Measurements from ENCODE around the gene CATSPERE. TPM values are rescaled to one million over a fixed set of nuclear protein-coding genes. Genes with fewer than 3 reads are reported as not detected.
A peak's percentile ranks its signal among the peaks of the same experiment; 100 is the strongest.

CATSPERE gene, protein sequence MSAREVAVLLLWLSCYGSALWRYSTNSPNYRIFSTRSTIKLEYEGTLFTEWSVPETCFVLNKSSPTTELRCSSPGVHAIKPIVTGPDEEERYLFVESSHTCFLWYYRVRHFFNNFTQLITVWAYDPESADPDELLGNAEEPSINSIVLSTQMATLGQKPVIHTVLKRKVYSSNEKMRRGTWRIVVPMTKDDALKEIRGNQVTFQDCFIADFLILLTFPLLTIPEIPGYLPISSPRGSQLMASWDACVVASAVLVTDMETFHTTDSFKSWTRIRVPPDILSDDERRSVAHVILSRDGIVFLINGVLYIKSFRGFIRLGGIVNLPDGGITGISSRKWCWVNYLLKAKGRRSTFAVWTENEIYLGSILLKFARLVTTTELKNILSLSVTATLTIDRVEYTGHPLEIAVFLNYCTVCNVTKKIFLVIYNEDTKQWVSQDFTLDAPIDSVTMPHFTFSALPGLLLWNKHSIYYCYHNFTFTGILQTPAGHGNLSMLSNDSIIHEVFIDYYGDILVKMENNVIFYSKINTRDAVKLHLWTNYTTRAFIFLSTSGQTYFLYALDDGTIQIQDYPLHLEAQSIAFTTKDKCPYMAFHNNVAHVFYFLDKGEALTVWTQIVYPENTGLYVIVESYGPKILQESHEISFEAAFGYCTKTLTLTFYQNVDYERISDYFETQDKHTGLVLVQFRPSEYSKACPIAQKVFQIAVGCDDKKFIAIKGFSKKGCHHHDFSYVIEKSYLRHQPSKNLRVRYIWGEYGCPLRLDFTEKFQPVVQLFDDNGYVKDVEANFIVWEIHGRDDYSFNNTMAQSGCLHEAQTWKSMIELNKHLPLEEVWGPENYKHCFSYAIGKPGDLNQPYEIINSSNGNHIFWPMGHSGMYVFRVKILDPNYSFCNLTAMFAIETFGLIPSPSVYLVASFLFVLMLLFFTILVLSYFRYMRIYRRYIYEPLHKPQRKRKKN
- total RNA-seq = 1 to 10 TPM in 1 of 4 donors, under 1 TPM in 3; 0.45 to 1.4 (median 0.55) TPM

DNA sequence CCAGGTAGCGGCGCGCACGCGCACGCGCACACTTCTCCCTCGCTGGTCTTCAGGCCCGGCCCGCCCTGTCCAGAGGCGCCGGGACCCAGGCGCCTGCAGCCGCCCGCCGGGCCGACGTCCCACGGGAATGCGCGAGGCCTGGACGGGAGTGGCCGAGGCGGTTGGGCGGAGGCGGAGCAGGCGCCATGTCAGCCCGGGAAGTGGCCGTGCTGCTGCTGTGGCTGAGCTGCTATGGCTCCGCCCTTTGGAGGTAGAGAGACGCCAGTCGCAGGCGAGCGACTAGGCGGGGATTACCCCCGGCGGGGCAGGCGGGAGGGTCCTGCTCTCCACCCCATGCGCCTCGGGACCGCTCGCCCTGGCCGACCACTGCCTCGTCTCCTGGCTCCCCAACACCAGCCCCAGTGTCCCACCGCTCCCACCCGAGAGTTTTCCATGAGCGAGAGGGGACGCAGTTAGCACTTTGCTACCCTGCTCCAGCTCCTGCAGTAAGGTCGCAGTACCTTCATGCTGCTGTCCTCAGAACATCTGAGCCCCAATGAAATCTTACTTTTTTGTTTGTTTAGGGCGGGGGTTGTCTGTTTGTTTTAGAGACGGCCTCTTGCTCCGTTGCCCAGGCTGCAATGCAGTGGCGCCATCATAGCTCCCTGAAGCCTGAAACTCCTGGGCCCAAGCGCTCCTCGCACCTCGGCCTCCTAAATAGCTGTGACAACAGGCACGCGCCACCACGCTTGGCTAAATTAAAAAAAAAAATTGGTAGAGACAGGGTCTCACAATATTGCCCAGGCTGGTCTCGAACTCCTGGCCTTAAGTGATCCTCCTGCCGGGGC lies at the start of gene CATSPERE:
Gene CATSPERE, plus strand, starts transcription at position 29 of the 827 bp plus-strand sequence. Its CDS starts 157 bp downstream, at position 186.
- peaks cover 10% of the 10 kb centered on the region for H3K4me1 ChIP-seq
- no peaks in the 10 kb centered on the region for H3K9me3 ChIP-seq
- TF ChIP-seq POLR2AphosphoS5 (IDR thresholded peaks at IDR 0.05) (peak in 1 of 3 donors; percentile 23), EP300 (IDR thresholded peaks at IDR 0.05) (no peak), POLR2A (IDR thresholded peaks at IDR 0.05) (peak in 1 of 2 donors; percentile 64)
- H3K36me3 ChIP-seq = no peaks in the 10 kb centered on the region
- peak within 1 kb of the TSS; percentile 90 for H3K27ac ChIP-seq
- H3K27me3 ChIP-seq = no peaks in the 10 kb centered on the region
- DNase-seq (ENCODE audit: low spot score in 2 of 2) = peak; percentile 89 to 93
- 27% methylated on average over 39 of the region's 61 CpGs for WGBS
- peak within 1 kb of the TSS; percentile 55 for H3K4me3 ChIP-seq

DNA sequence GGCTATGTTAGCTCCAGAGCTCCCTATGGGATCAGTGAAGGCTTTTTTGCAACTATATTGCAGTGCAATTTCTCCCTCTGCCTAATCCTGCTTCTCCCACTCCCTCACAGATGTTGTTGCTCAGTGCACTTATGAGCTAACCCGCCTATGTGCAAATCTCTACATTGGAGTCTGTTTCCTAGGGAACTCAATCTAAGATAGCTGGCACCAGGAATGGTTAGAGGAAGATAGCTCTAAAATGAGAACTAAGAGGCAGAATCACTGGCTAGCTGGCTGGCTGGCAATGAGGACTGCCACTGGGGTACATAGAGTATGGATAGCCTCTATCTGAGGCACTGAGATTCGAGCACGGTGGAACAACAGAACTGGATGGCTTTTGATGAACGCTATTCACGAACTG lies 48.9 kb upstream of the CATSPERE start:
- no peak overlapping the region for H3K4me3 ChIP-seq
- no peak for DNase-seq (ENCODE audit: low spot score in 2 of 2)
- peaks cover 80% of the 10 kb centered on the region for H3K36me3 ChIP-seq
- H3K9me3 ChIP-seq = no peaks in the 10 kb centered on the region
- TF ChIP-seq EP300 (IDR thresholded peaks at IDR 0.05) = no peak
- TF ChIP-seq POLR2AphosphoS5 (IDR thresholded peaks at IDR 0.05) = no peak
- TF ChIP-seq, protein P1, sequence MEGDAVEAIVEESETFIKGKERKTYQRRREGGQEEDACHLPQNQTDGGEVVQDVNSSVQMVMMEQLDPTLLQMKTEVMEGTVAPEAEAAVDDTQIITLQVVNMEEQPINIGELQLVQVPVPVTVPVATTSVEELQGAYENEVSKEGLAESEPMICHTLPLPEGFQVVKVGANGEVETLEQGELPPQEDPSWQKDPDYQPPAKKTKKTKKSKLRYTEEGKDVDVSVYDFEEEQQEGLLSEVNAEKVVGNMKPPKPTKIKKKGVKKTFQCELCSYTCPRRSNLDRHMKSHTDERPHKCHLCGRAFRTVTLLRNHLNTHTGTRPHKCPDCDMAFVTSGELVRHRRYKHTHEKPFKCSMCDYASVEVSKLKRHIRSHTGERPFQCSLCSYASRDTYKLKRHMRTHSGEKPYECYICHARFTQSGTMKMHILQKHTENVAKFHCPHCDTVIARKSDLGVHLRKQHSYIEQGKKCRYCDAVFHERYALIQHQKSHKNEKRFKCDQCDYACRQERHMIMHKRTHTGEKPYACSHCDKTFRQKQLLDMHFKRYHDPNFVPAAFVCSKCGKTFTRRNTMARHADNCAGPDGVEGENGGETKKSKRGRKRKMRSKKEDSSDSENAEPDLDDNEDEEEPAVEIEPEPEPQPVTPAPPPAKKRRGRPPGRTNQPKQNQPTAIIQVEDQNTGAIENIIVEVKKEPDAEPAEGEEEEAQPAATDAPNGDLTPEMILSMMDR (IDR thresholded peaks at IDR 0.05) = no peak
- TF ChIP-seq POLR2A (IDR thresholded peaks at IDR 0.05) = no peak
- 95% methylated on average over 5 of the region's 5 CpGs for whole genome bisulfite sequencing
- no peaks in the 10 kb centered on the region for H3K4me1 ChIP-seq
- no peak overlapping the region for H3K27ac ChIP-seq
- H3K27me3 ChIP-seq = no peaks in the 10 kb centered on the region

DNA sequence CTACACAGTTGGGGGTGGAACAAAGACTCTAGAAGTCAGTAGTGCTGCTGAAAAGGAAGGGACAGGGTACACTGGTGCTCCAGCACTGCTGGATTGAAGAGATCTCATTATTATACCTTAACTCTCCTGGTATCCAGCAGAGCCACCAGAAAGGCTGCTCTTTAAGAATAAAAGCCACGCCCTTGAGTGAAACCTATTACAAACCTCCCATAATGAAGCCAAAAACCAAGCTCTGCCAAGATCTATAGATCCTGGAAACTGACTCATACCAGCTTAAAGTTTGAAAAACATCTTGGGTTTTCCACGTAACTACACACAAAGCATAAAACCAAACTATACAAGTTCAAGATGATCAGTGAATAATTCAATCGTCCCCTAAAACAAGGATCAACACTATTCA lies 47.3 kb upstream of the CATSPERE start:
- Histone ChIP-seq H3K9me3 (no peaks in the 10 kb centered on the region), H3K4me1 (no peaks in the 10 kb centered on the region), H3K27me3 (no peaks in the 10 kb centered on the region), H3K27ac (no peak overlapping the region), H3K4me3 (no peak overlapping the region), H3K36me3 (peaks cover 90% of the 10 kb centered on the region)
- TF ChIP-seq POLR2A (IDR thresholded peaks at IDR 0.05) (no peak), EP300 (IDR thresholded peaks at IDR 0.05) (no peak), POLR2AphosphoS5 (IDR thresholded peaks at IDR 0.05) (no peak)
- TF ChIP-seq, protein P1 (IDR thresholded peaks at IDR 0.05) = no peak
- DNase-seq (ENCODE audit: low spot score in 2 of 2) = no peak
- 74% methylated on average over 3 of the region's 3 CpGs for WGBS

DNA sequence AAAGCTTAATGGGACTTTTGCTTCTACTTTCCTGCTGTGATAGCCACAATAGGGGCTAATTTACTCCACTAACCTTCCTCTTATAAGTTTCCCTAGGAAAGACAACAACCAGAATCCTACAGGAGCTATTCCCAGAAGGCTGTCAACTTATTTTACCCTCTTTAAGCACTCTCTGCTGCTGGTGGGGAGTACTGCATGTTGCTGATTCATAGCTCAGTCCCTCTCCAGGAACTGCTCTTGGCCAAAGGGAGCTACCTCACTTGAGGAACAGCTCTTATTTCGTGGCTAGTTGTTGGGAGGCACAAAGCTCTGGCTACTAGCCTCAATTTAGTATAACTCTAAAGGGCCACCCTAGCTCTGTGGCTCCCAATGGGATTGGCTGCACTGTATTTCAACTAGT lies 46.5 kb upstream of the CATSPERE start:
- no peak overlapping the region for H3K27ac ChIP-seq
- no peaks in the 10 kb centered on the region for H3K27me3 ChIP-seq
- H3K36me3 ChIP-seq = peaks cover 88% of the 10 kb centered on the region
- H3K9me3 ChIP-seq = no peaks in the 10 kb centered on the region
- H3K4me1 ChIP-seq = no peaks in the 10 kb centered on the region
- H3K4me3 ChIP-seq = no peak overlapping the region
- no peak for TF ChIP-seq POLR2AphosphoS5 (IDR thresholded peaks at IDR 0.05)
- TF ChIP-seq, protein P1 (IDR thresholded peaks at IDR 0.05) = no peak
- TF ChIP-seq POLR2A (IDR thresholded peaks at IDR 0.05) = no peak
- TF ChIP-seq EP300 (IDR thresholded peaks at IDR 0.05) = no peak
- no peak for DNase-seq (ENCODE audit: low spot score in 2 of 2)
- 75% methylated on average over 1 of the region's 1 CpG for WGBS

DNA sequence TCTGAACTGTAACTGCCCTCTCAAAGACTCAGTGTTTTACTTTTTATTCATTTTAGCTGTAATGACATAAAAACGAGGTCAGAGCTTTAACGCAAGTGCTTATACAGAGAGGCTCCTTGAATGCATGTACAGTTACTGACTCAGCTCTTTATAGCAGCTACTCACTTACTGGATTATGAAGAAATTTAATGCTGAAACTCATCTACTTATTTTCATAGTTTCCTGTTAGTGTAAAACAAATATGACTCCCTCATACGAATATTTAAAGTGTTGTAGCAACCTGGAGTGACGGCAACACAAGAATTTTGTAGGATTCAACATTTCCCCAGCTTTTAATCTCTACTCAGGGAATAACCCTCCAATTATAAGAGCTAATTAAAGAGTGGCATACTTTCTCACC lies 42.0 kb upstream of the CATSPERE start:
- Histone ChIP-seq H3K36me3 (peaks cover 72% of the 10 kb centered on the region), H3K4me1 (no peaks in the 10 kb centered on the region), H3K27ac (no peak overlapping the region), H3K4me3 (no peak overlapping the region), H3K9me3 (no peaks in the 10 kb centered on the region), H3K27me3 (no peaks in the 10 kb centered on the region)
- TF ChIP-seq EP300 (IDR thresholded peaks at IDR 0.05) = no peak
- no peak for TF ChIP-seq POLR2AphosphoS5 (IDR thresholded peaks at IDR 0.05)
- TF ChIP-seq, protein P1 (IDR thresholded peaks at IDR 0.05) = no peak
- no peak for TF ChIP-seq POLR2A (IDR thresholded peaks at IDR 0.05)
- WGBS = 93% methylated on average over 4 of the region's 4 CpGs
- DNase-seq (ENCODE audit: low spot score in 2 of 2) = no peak
